SK-N-SH (cell line): ENCODE measurements around the gene DOCK4. TPM values are rescaled to one million over a fixed set of nuclear protein-coding genes. Genes with fewer than 3 reads are reported as not detected.

Experiments used
- CTCF ChIA-PET: fragments of 300-600, 350-600 bp; formaldehyde crosslinking; extraction: SDS; loops from one replicate; lab custom pipeline; 2021; lab: Yijun Ruan, JAX
- POLR2A ChIA-PET: fragments of 350-600 bp; sonication (Branson Sonifier 250); formaldehyde crosslinking; extraction: SDS; loops from one replicate; lab custom pipeline; 2020; ENCODE audit warnings: antibody characterized with exemption, inconsistent platforms; lab: Yijun Ruan, JAX
- DNase-seq: peaks from one replicate; pipeline ENCODE4 v3.0.0; 2012
- H2AFZ ChIP-seq: fragments of 200-600 bp; sonication (generic); 2 replicates; pipeline ENCODE4 v1.8.1; 2016; ENCODE audit warnings: antibody characterized with exemption, mild to moderate bottlenecking, low read depth
- H3F3A ChIP-seq: fragments of 200-600 bp; sonication (generic); replicated peaks from 2 replicates; pipeline ENCODE3; 2016; ENCODE audit warnings: antibody characterized with exemption, mild to moderate bottlenecking; ENCODE audit not compliant: insufficient read depth
- H3K27ac ChIP-seq, 2 experiments: fragments of 200-500 bp in 1 of 2; fragments of 200-600 bp in 1 of 2; sonication (Bioruptor generic) in 1 of 2; sonication (generic), shearing (Covaris generic) in 1 of 2; 2 replicates each; pipeline versions ENCODE4 v1.5.1 to v1.6.1; 2014 to 2016; ENCODE audit warnings: low read depth in 2 of 2, inconsistent platforms in 1 of 2, low read length in 1 of 2, mild to moderate bottlenecking in 1 of 2, mixed read lengths in 1 of 2
- H3K27me3 ChIP-seq: fragments of 200-600 bp; sonication (generic), shearing (Covaris generic); 2 replicates; pipeline ENCODE4 v1.6.1; 2016; ENCODE audit warnings: mixed run types; ENCODE audit not compliant: insufficient read depth
- H3K36me3 ChIP-seq, 2 experiments: fragments of 200-500 bp in 1 of 2; fragments of 200-600 bp in 1 of 2; sonication (Bioruptor generic) in 1 of 2; sonication (generic) in 1 of 2; replicated peaks in 1 of 2; 2 replicates each; pipeline versions ENCODE3 to v1.5.1; 2014 to 2016; ENCODE audit warnings: low read length in 1 of 2, mild to moderate bottlenecking in 1 of 2; ENCODE audit not compliant: insufficient read depth in 2 of 2, control insufficient read depth in 1 of 2
- H3K4me1 ChIP-seq, 2 experiments: fragments of 200-500 bp in 1 of 2; fragments of 200-600 bp in 1 of 2; sonication (Bioruptor generic) in 1 of 2; sonication (generic), shearing (Covaris generic) in 1 of 2; 2 replicates each; pipeline versions ENCODE4 v1.5.1 to v1.6.1; 2014 to 2016; ENCODE audit warnings: low read depth in 1 of 2, low read length in 1 of 2, mixed run types in 1 of 2; ENCODE audit not compliant: insufficient read depth in 2 of 2, control insufficient read depth in 1 of 2
- H3K4me2 ChIP-seq: fragments of 200-600 bp; sonication (generic), shearing (Covaris generic); 2 replicates; pipeline ENCODE4 v1.6.1; 2017; ENCODE audit warnings: mixed run types
- H3K4me3 ChIP-seq, 2 experiments: fragments of 200-500 bp in 1 of 2; fragments of 200-600 bp in 1 of 2; sonication (Bioruptor generic) in 1 of 2; sonication (generic), shearing (Covaris generic) in 1 of 2; 2 replicates each; pipeline versions ENCODE4 v1.5.1 to v1.8.1; 2014 to 2016; ENCODE audit warnings: low read depth in 2 of 2, inconsistent platforms in 1 of 2, low read length in 1 of 2, mild to moderate bottlenecking in 1 of 2, mixed read lengths in 1 of 2, moderate library complexity in 1 of 2
- H3K79me2 ChIP-seq: fragments of 200-600 bp; sonication (generic); 2 replicates; pipeline ENCODE4 v1.8.1; 2017; ENCODE audit warnings: mild to moderate bottlenecking; ENCODE audit not compliant: insufficient read depth
- H3K9ac ChIP-seq: fragments of 200-600 bp; sonication (generic); 2 replicates; pipeline ENCODE4 v1.6.1; 2017; ENCODE audit warnings: mixed run types
- H3K9me2 ChIP-seq: fragments of 200-600 bp; sonication (generic); 2 replicates; pipeline ENCODE4 v1.6.1; 2017; ENCODE audit warnings: mixed run types
- H3K9me3 ChIP-seq: fragments of 200-600 bp; sonication (generic); 2 replicates; pipeline ENCODE4 v1.6.1; 2017; ENCODE audit warnings: mixed run types, mild to moderate bottlenecking, moderate library complexity
- H4K20me1 ChIP-seq: fragments of 200-600 bp; sonication (generic); 2 replicates; pipeline ENCODE4 v1.6.1; 2017; ENCODE audit warnings: mild to moderate bottlenecking, mixed run types; ENCODE audit not compliant: insufficient read depth
- CHD2 ChIP-seq: fragments of 150-350 bp; IDR thresholded peaks from 2 replicates; pipeline ENCODE4 v1.6.1; 2018; ENCODE audit warnings: low read length; ENCODE audit not compliant: partially characterized antibody
- EP300 ChIP-seq, 2 experiments: IDR thresholded peaks; 2 replicates each; pipeline versions ENCODE4 v1.4.0 to v1.6.1; 2012; ENCODE audit warnings: borderline replicate concordance in 1 of 2, low read depth in 1 of 2, low read length in 1 of 2
- EZH2phosphoT487 ChIP-seq: fragments of 200-600 bp; sonication (generic); IDR thresholded peaks from 2 replicates; pipeline ENCODE4 v1.6.1; 2017; ENCODE audit warnings: low read depth, mixed run types, mild to moderate bottlenecking, antibody characterized with exemption, moderate library complexity, borderline replicate concordance
- FOSL2 ChIP-seq: IDR thresholded peaks from 2 replicates; pipeline ENCODE4 v1.4.0; 2012; ENCODE audit warnings: low read depth, mild to moderate bottlenecking, moderate library complexity, borderline replicate concordance
- FOXJ3 ChIP-seq: sonication (generic); formaldehyde crosslinking; IDR thresholded peaks from 2 replicates; pipeline ENCODE4 v1.5.1; 2020; ENCODE audit warnings: mild to moderate bottlenecking, missing genetic modification reagents
- GABPA ChIP-seq: IDR thresholded peaks from 2 replicates; pipeline ENCODE4 v1.4.0; 2012; ENCODE audit warnings: low read depth, mild to moderate bottlenecking
- GATA2 ChIP-seq: sonication (generic); formaldehyde crosslinking; IDR thresholded peaks from 2 replicates; pipeline ENCODE4 v1.5.0; 2020; ENCODE audit warnings: mild to moderate bottlenecking, missing genetic modification reagents
- IRF3 ChIP-seq: fragments of 150-350 bp; IDR thresholded peaks from 2 replicates; pipeline ENCODE4 v1.6.1; 2016; ENCODE audit warnings: mild to moderate bottlenecking, low read depth, low read length
- JUND ChIP-seq: IDR thresholded peaks from 2 replicates; pipeline ENCODE4 v1.4.0; 2012
- MXI1 ChIP-seq: IDR thresholded peaks from 2 replicates; pipeline ENCODE4 v1.6.1; 2012; ENCODE audit warnings: mild to moderate bottlenecking, low read depth, low read length, improper control_type of control experiment
- PBX3 ChIP-seq: IDR thresholded peaks from 2 replicates; pipeline ENCODE4; 2012
- RAD21 ChIP-seq: IDR thresholded peaks from 2 replicates; pipeline ENCODE4 v1.6.1; 2012; ENCODE audit warnings: mild to moderate bottlenecking, low read length
- RFX5 ChIP-seq: IDR thresholded peaks from 2 replicates; pipeline ENCODE4 v1.6.1; 2012; ENCODE audit warnings: mild to moderate bottlenecking, improper control_type of control experiment, low read length
- RXRA ChIP-seq: IDR thresholded peaks from 2 replicates; pipeline ENCODE4 v1.4.0; 2012; ENCODE audit warnings: low read depth, mild to moderate bottlenecking, borderline replicate concordance
- SIN3A ChIP-seq: IDR thresholded peaks from 2 replicates; pipeline ENCODE4 v1.6.1; 2012; ENCODE audit warnings: low read depth, mild to moderate bottlenecking, low read length, moderate library complexity, borderline replicate concordance
- TAF1 ChIP-seq: IDR thresholded peaks from 2 replicates; pipeline ENCODE4 v1.6.1; 2012; ENCODE audit warnings: low read depth, mild to moderate bottlenecking, low read length, moderate library complexity, borderline replicate concordance
- ZBTB33 ChIP-seq: IDR thresholded peaks from 2 replicates; pipeline ENCODE4 v1.4.0; 2012; ENCODE audit warnings: low read depth, borderline replicate concordance
- WGBS: methylation state at CpG from one replicate; pipeline ENCODE4 v1.1.6; 2017; ENCODE audit warnings: low lambda C conversion rate; 5-methylcytosine and 5-hydroxymethylcytosine counted together
- polyA plus RNA-seq, 3 experiments: library from polyadenylated mRNA; depleted of rRNA; stranded (reverse); fragments of >200 nt; gene quantifications; 2 replicates each; pipeline ENCODE4 v1.2.3, GENCODE V29; 2012

Gene DOCK4
- polyA plus RNA-seq, 1 of the 3 experiments (the other 2 are of a cell fraction), result 8.5 TPM

GRCh38 chr7:112137141-112138101 is 68.8 kb downstream of the DOCK4 start:
- Histone ChIP-seq H3K27me3 (no peaks in the 10 kb centered on the region), H3K79me2 (no peaks in the 10 kb centered on the region; the same call in 1 of the 2 replicates), H3K9me3 (no peaks in the 10 kb centered on the region), H3K27ac (peak overlapping the region in 1 of 2 experiments; percentile 93; a peak in 2 of 4 replicates), H3K4me1 (peaks cover 0 to 54% of the 10 kb centered on the region in 2 experiments; a peak in 2 of 4 replicates), H3F3A (no peaks in the 10 kb centered on the region), H3K4me2 (no peak overlapping the region), H3K4me3 (no peak overlapping the region), H3K36me3 (no peaks in the 10 kb centered on the region), H4K20me1 (no peaks in the 10 kb centered on the region), H3K9ac (no peak overlapping the region), H3K9me2 (no peaks in the 10 kb centered on the region), H2AFZ (no peak overlapping the region)
- no peak for DNase-seq
- ChIA-PET POLR2A (interaction anchor here (0.9 kb wide), 1 partner anchor 69 kb away, joined by 3 read pairs; the partner anchor contains the start of genes DOCK4 and ZNF277), CTCF (interaction anchor here (0.9 to 2.0 kb wide), 6 partner anchors 12 to 374 kb away, joined by 3 to 7 read pairs (median 4); no protein-coding TSS in a partner anchor)
- WGBS, result 86% methylated on average over 3 of the region's 3 CpGs
- TF ChIP-seq EP300 (IDR thresholded peaks at IDR 0.05; ENCODE audit: borderline replicate concordance in 1 of 2, low read depth in 1 of 2, low read length in 1 of 2) (no peak), GABPA (no peak), PBX3 (no peak), JUND (no peak), FOXJ3 (no peak), EZH2phosphoT487 (no peak), SIN3A (no peak), ZBTB33 (no peak)

GRCh38 chr7:112136271-112137008 is 69.8 kb downstream of the DOCK4 start:
- no peaks in the 10 kb centered on the region for H3K36me3 ChIP-seq
- H3K4me3 ChIP-seq, result no peak overlapping the region
- H3K27ac ChIP-seq, result peak overlapping the region in 1 of 2 experiments; percentile 93; a peak in 2 of 4 replicates
- H3K4me2 ChIP-seq, result no peak overlapping the region
- no peaks in the 10 kb centered on the region for H3K9me3 ChIP-seq
- H3K4me1 ChIP-seq, result peaks cover 7 to 61% of the 10 kb centered on the region in 2 experiments; a peak in 3 of 4 replicates
- CTCF ChIA-PET, result interaction anchor here (0.7 to 2.0 kb wide), 10 partner anchors 13 to 395 kb away, joined by 3 to 7 read pairs (median 3); no protein-coding TSS in a partner anchor
- no peak for DNase-seq
- H3K27me3 ChIP-seq, result no peaks in the 10 kb centered on the region
- no peaks in the 10 kb centered on the region for H3K9me2 ChIP-seq
- no peak overlapping the region for H2AFZ ChIP-seq
- no peak overlapping the region for H3K9ac ChIP-seq
- no peaks in the 10 kb centered on the region for H3F3A ChIP-seq
- no peaks in the 10 kb centered on the region for H4K20me1 ChIP-seq
- WGBS, result 93% methylated on average over 4 of the region's 4 CpGs
- no peaks in the 10 kb centered on the region; the same call in 1 of the 2 replicates for H3K79me2 ChIP-seq
- POLR2A ChIA-PET, result interaction anchor here (0.9 kb wide), 1 partner anchor 70 kb away, joined by 3 read pairs; the partner anchor contains the start of genes DOCK4 and ZNF277
- no peak for TF ChIP-seq RFX5
- no peak for TF ChIP-seq TAF1
- peak; percentile 16; the same call in 1 of the 2 replicates for TF ChIP-seq RAD21
- peak; percentile 35; the same call in 1 of the 2 replicates for TF ChIP-seq GATA2 (CRISPR knock-in tag)
- no peak for TF ChIP-seq FOSL2
- TF ChIP-seq IRF3, result no peak
- peak; percentile 37; the same call in 1 of the 2 replicates for TF ChIP-seq PBX3
- TF ChIP-seq EP300 (IDR thresholded peaks at IDR 0.05; ENCODE audit: borderline replicate concordance in 1 of 2, low read depth in 1 of 2, low read length in 1 of 2), result peak in 1 of 2 experiments; percentile 88; a peak in 2 of 4 replicates
- TF ChIP-seq CHD2, result no peak
- TF ChIP-seq RXRA, result no peak
- TF ChIP-seq GABPA, result no peak
- TF ChIP-seq MXI1, result no peak
